Neutrophil (primary cell): ENCODE results near the gene CFAP210.
"Not testable (repeated sequence)": the region's sequence is repeated elsewhere in the genome, so short reads cannot be mapped to it uniquely, and the experiment has no call there.

Experiments used
- H3K27ac ChIP-seq: fragments of 200-600 bp; sonication (generic); 2 replicates; pipeline ENCODE4 v1.5.1; 2016; ENCODE audit warnings: mild to moderate bottlenecking, moderate library complexity
- H3K27me3 ChIP-seq: fragments of 200-600 bp; sonication (generic); 2 replicates; pipeline ENCODE4 v1.6.0; 2016; ENCODE audit warnings: mild to moderate bottlenecking
- H3K36me3 ChIP-seq: fragments of 200-600 bp; sonication (generic); 2 replicates; pipeline ENCODE4 v1.5.1; 2017
- H3K4me1 ChIP-seq, 2 experiments: fragments of 200-600 bp in 1 of 2; sonication (generic) in 1 of 2; 1 replicate in 1 of 2; 2 replicates in 1 of 2; pipeline versions ENCODE4 v1.5.1 to v1.6.1; 2013 to 2016; ENCODE audit warnings: low read depth in 1 of 2, low read length in 1 of 2, mild to moderate bottlenecking in 1 of 2, moderate library complexity in 1 of 2; ENCODE audit not compliant: control insufficient read depth in 1 of 2, insufficient read depth in 1 of 2
- H3K4me3 ChIP-seq, 2 experiments: fragments of 200-600 bp in 1 of 2; sonication (generic) in 1 of 2; 1 replicate in 1 of 2; 2 replicates in 1 of 2; pipeline ENCODE4 v1.5.1; 2013 to 2016; ENCODE audit warnings: low read depth in 1 of 2, low read length in 1 of 2, mild to moderate bottlenecking in 1 of 2, moderate library complexity in 1 of 2
- H3K9me3 ChIP-seq: fragments of 200-600 bp; sonication (generic); 2 replicates; pipeline ENCODE4 v1.5.1; 2016
- TF ChIP-seq, protein P1 (sequence below): fragments of 200-600 bp; sonication (generic); IDR thresholded peaks from 2 replicates; pipeline ENCODE4 v1.5.1; 2016; ENCODE audit warnings: antibody characterized with exemption

The CFAP210 gene

DNA sequence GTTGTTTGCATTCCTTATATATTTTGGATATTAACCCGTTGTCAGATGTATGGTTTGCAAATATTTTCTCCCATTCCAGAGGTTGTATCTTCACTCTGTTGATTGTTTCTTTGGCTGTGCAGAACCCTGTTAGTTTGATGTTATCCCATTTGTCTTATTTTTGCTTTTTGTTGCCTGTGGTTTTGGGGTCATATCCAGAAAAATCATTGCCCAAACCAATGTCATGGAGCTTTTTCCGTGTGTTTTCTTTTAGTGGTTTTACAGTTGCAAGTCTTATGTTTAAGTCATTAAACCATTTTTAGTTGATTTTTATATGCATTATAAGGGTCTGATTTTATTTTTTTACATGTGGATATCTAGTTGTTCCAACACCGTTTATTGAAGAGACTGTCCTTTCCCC is 74.3 kb downstream of the CFAP210 start:
- no peak overlapping the region for H3K4me3 ChIP-seq
- no peaks in the 10 kb centered on the region for H3K9me3 ChIP-seq
- peaks cover 54% of the 10 kb centered on the region for H3K36me3 ChIP-seq
- H3K27ac ChIP-seq = no peak overlapping the region
- no peaks in the 10 kb centered on the region for H3K4me1 ChIP-seq
- TF ChIP-seq, protein P1, sequence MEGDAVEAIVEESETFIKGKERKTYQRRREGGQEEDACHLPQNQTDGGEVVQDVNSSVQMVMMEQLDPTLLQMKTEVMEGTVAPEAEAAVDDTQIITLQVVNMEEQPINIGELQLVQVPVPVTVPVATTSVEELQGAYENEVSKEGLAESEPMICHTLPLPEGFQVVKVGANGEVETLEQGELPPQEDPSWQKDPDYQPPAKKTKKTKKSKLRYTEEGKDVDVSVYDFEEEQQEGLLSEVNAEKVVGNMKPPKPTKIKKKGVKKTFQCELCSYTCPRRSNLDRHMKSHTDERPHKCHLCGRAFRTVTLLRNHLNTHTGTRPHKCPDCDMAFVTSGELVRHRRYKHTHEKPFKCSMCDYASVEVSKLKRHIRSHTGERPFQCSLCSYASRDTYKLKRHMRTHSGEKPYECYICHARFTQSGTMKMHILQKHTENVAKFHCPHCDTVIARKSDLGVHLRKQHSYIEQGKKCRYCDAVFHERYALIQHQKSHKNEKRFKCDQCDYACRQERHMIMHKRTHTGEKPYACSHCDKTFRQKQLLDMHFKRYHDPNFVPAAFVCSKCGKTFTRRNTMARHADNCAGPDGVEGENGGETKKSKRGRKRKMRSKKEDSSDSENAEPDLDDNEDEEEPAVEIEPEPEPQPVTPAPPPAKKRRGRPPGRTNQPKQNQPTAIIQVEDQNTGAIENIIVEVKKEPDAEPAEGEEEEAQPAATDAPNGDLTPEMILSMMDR = no peak
- H3K27me3 ChIP-seq = no peaks in the 10 kb centered on the region

DNA sequence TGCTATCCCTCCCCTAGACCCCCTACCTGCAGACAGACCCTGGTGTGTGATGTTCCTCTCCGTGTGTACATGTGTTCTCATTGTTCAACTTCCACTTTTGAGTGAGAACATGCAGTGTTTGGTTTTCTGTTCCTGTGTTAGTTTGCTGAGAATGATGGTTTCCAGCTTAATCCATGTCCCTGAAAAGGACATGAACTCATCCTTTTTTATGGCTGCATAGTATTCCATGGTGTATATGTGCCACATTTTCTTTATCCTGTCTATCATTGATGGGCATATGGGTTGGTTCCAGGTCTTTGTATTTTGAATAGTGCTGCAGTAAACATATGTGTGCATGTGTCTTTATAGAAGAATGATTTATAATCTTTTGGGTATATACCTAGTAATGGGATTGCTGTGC is 78.2 kb downstream of the CFAP210 start:
- H3K27ac ChIP-seq, H3K9me3 ChIP-seq, H3K4me1 ChIP-seq, H3K27me3 ChIP-seq, H3K4me3 ChIP-seq: not testable (repeated sequence)
- H3K36me3 ChIP-seq = peaks cover 52% of the 10 kb centered on the region

DNA sequence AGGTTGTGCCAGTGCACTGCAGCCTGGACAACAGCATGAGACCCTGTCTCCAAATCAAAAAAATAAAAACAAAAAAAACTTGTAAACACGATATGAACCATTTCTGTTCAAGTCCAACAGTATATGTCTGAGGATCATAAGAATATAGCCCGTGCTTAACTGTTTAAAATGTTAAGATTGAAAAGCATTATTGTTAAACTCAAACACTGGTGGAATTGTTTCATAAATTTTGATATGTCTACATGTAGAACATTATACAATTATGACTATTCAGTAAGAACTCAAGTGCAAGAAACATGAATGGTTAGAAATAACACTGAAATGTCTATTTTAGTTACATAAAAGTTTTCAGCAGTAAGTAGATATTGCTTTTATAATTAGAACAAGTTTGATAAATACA is 80.3 kb downstream of the CFAP210 start:
- Histone ChIP-seq H3K36me3 (peaks cover 63% of the 10 kb centered on the region), H3K9me3 (no peaks in the 10 kb centered on the region), H3K4me3 (no peak overlapping the region), H3K4me1 (peaks cover 5 to 9% of the 10 kb centered on the region in 2 experiments), H3K27me3 (no peaks in the 10 kb centered on the region), H3K27ac (no peak overlapping the region)
- TF ChIP-seq, protein P1 = no peak

DNA sequence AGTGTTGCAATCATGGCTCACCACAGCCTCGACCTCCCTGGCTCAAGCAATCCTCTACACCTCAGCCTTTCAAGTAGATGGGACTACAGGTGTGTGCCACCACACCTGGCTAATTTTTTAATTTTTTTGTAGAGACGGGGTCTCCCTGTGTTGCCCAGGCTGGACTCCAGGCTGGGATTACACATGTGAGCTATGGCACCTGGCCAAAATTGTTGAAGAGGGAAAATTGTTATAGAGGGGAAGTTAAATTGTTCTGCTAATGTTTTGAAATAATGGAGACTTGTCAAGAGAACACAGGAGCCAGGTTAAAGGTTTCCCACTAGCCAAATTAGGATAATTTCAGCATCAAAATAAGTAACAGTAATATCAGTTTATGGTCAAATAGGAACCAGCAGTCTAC is 84.9 kb downstream of the CFAP210 start:
- H3K27ac ChIP-seq = peak overlapping the region; percentile 67
- no peak overlapping the region for H3K4me3 ChIP-seq
- no peaks in the 10 kb centered on the region for H3K9me3 ChIP-seq
- TF ChIP-seq, protein P1 = no peak
- peaks cover 13 to 23% of the 10 kb centered on the region in 2 experiments for H3K4me1 ChIP-seq
- no peaks in the 10 kb centered on the region for H3K27me3 ChIP-seq
- peaks cover 78% of the 10 kb centered on the region for H3K36me3 ChIP-seq

DNA sequence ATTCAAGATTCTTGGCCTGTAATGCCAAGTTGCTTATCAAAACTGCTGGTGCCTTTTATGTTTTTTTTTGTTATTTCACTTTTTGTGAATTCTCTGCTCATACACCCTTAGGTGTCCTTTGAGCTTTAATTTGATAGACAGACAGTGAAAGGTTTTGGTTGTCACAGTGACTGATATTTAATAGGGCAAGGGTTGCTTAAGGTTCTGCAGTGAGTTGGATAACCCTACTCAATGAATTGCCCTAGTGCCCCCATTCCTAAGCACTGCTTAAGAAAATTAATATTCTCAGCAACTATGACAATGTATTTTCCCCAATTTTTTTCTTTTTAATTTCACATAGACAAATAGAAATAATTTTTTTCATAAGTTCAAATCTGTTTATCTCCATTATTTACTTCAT is 94.6 kb downstream of the CFAP210 start:
- TF ChIP-seq, protein P1 = no peak
- H3K9me3 ChIP-seq = no peaks in the 10 kb centered on the region
- no peaks in the 10 kb centered on the region for H3K27me3 ChIP-seq
- H3K4me1 ChIP-seq = no peaks in the 10 kb centered on the region
- no peak overlapping the region for H3K4me3 ChIP-seq
- peaks cover 8% of the 10 kb centered on the region for H3K36me3 ChIP-seq
- no peak overlapping the region for H3K27ac ChIP-seq

DNA sequence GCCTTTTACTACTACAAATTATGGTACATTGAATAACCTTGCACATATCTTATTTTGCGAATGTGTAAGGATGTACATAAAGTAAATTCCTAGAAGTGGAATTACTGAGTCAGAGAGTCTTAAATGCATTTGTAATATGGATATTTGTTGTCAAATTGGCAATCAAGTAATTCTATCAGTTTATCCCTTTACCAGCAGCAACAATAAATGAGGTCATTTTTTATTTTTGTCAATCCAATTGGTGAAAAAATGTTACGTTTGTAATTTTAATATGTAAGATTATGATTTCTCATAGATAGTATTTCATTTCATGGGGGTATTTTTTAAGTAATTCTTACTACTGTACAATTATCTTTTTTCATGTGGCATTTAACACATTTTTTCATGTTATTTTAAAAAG is 95.2 kb downstream of the CFAP210 start:
- Histone ChIP-seq H3K36me3 (peaks cover 5% of the 10 kb centered on the region), H3K4me3 (no peak overlapping the region), H3K9me3 (no peaks in the 10 kb centered on the region), H3K27ac (no peak overlapping the region), H3K4me1 (no peaks in the 10 kb centered on the region), H3K27me3 (no peaks in the 10 kb centered on the region)
- TF ChIP-seq, protein P1 = no peak

DNA sequence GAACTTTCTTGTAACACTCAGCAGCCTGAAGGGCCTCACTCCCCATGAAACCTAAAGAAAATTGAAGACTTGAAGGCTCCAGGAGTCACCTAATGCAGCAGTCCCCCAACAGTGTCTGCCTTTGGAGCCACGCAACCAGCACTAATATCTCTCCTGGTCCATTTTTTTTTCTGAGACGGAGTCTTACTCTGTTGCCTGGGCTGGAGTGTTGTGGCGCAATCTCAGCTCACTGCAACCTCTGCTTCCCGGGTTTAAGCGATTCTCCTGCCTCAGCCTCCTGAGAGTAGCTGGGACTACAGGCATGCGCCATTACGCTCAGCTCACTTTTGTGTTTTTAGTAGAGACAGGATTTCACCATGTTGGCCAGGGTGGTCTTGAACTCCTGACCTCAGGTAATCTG is 97.7 kb downstream of the CFAP210 start:
- H3K27ac ChIP-seq, H3K27me3 ChIP-seq, H3K4me3 ChIP-seq, H3K36me3 ChIP-seq, H3K9me3 ChIP-seq, H3K4me1 ChIP-seq: not testable (repeated sequence)
